Activated naive CD4-positive, alpha-beta T cell treated with anti-CD3 and anti-CD28 coated beads, Interleukin-2, amount 50 U/mL, for 72 hours (primary cell): ENCODE data around the gene WNT16. TPM values are rescaled to one million over a fixed set of nuclear protein-coding genes. Genes with fewer than 3 reads are reported as not detected.

Experiments used
- ATAC-seq, 2 donors: fragments of 150-1000 bp; cut with Tn5 transposase; 2 replicates each; pipeline ENCODE4 v1.10.0; 2021; ENCODE audit warnings: mild to moderate bottlenecking in 2 of 2, moderate library complexity in 2 of 2
- DNase-seq, 2 donors: peaks; one replicate each; pipeline ENCODE4 v3.0.0; 2021 to 2022; ENCODE audit warnings: low spot score in 2 of 2
- H3K27ac Mint-ChIP-seq, 2 donors: one replicate each; pipeline ENCODE4 v1.8.0; 2022; ENCODE audit warnings: mild to moderate bottlenecking in 2 of 2, mixed read lengths in 2 of 2
- H3K36me3 Mint-ChIP-seq, 2 donors: one replicate each; pipeline ENCODE4 v1.8.0; 2022; ENCODE audit warnings: mixed read lengths in 2 of 2
- H3K9me3 Mint-ChIP-seq, 2 donors: one replicate each; pipeline ENCODE4 v1.8.0; 2022; ENCODE audit warnings: mixed read lengths in 2 of 2
- total RNA-seq, 2 donors: library from RNA; stranded (reverse); gene quantifications; one replicate each; pipeline ENCODE4 v1.2.3, GENCODE V29; 2022

WNT16 gene
- total RNA-seq, 2 donors from 2014 or later = not detected

- DNase-seq = no peak
- no peak overlapping the region for H3K27ac Mint-ChIP-seq
- H3K36me3 Mint-ChIP-seq = peaks cover 4 to 5% of the 10 kb centered on the region in 2 donors
- ATAC-seq = peak in 1 of 2 donors; percentile 21
- no peaks in the 10 kb centered on the region for H3K9me3 Mint-ChIP-seq
Observed at GRCh38 chr7:121330053-121330833, 1.4 kb downstream of the WNT16 start.

DNA sequence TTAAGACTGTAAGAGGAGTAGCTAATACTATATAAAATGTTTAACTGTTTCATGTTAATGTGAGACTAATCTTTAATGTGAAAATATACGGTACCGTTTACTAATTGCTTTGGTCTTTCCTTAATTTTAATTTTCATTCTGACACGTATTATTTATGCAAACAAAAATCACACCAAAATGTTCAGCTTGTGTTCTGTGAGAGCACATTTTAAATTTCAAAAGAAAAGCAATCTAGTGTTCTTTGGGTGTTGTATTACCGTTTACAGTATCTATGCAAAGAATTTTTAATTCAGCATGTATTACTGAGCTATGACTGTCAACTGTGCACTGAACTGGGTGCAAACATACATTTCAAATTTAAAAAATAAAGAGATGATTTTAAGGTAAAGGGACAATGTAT is 2.2 kb downstream of the WNT16 start:
- no peaks in the 10 kb centered on the region for H3K9me3 Mint-ChIP-seq
- H3K36me3 Mint-ChIP-seq = peaks cover 4 to 5% of the 10 kb centered on the region in 2 donors
- DNase-seq (no peak), ATAC-seq (no peak)
- no peak overlapping the region for H3K27ac Mint-ChIP-seq

- Mint-ChIP-seq H3K27ac (no peak overlapping the region), H3K9me3 (no peaks in the 10 kb centered on the region), H3K36me3 (peaks cover 4 to 5% of the 10 kb centered on the region in 2 donors)
- DNase-seq (no peak), ATAC-seq (no peak)
Observed at GRCh38 chr7:121331574-121331973, 2.8 kb downstream of the WNT16 start.

GRCh38 chr7:121334376-121334775 is 5.6 kb downstream of the WNT16 start:
- Mint-ChIP-seq H3K36me3 (no peaks in the 10 kb centered on the region), H3K9me3 (no peaks in the 10 kb centered on the region), H3K27ac (no peak overlapping the region)
- DNase-seq (no peak), ATAC-seq (no peak)

DNA sequence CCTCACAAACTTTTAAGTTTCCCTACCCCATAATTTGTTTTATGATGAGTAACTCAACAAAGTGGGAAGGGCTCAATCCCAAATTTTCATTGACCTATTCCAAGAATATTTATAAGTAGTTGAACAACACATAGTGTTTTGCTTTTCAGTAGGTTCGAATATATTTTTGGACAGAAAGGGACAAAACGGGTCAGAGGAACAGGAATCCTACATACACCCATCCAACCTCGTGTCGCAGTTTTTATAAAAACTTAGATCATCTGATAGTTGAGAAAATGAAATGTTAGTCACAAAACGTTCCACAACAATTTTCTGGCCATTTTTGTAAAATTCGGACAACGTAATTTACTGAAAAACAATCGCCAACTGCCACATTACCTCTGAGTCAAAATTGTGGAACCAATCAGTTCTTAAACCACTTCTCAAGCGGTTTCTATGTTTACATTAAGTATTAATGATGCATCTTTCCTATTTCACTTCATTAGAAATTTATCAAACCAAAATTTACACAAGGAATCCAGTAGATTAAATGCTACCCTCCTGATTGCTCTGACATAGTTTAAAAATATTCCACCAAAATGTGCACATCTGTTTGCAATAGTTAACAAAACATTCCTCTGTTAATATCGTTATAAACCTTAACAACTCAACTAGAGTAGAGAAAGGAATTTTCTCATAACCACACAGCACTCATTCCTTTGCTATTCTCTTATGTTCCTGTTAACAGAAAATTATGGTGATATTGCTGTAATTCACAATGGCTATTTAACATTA is 6.3 kb downstream of the WNT16 start:
- no peak overlapping the region for H3K27ac Mint-ChIP-seq
- H3K36me3 Mint-ChIP-seq = no peaks in the 10 kb centered on the region
- DNase-seq = no peak
- no peak for ATAC-seq
- H3K9me3 Mint-ChIP-seq = no peaks in the 10 kb centered on the region

DNA sequence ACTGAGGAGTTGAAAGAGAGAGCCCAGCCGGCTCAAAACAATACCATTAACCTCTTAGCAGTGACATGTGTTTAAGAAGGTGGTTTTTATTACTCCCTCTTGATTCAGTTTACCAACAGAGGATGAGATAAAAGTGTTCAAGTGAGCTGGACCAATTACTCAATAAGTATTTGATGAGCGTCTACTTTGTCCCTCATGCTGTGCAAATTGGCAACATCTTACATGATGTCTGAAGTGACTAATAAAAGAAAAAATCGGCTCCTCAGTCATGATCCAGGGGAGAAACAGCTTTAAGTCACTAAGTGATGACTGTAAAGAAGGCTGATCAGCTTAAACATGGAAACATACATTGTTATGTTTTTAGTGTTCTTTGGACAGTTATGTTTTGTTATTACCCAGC is 7.8 kb downstream of the WNT16 start:
- no peaks in the 10 kb centered on the region for H3K9me3 Mint-ChIP-seq
- ATAC-seq (no peak), DNase-seq (no peak)
- H3K36me3 Mint-ChIP-seq = no peaks in the 10 kb centered on the region
- no peak overlapping the region for H3K27ac Mint-ChIP-seq

- H3K9me3 Mint-ChIP-seq = no peaks in the 10 kb centered on the region
- no peak for DNase-seq
- no peak for ATAC-seq
Observed at GRCh38 chr7:121337398-121337797, 8.6 kb downstream of the WNT16 start.

DNA sequence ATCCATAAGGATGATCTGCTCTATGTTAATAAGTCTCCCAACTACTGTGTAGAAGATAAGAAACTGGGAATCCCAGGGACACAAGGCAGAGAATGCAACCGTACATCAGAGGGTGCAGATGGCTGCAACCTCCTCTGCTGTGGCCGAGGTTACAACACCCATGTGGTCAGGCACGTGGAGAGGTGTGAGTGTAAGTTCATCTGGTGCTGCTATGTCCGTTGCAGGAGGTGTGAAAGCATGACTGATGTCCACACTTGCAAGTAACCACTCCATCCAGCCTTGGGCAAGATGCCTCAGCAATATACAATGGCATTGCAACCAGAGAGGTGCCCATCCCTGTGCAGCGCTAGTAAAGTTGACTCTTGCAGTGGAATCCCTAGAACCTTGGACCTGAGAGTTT is 10.3 kb downstream of the WNT16 start:
- DNase-seq (no peak), ATAC-seq (no peak)
- no peaks in the 10 kb centered on the region for H3K36me3 Mint-ChIP-seq
- no peaks in the 10 kb centered on the region for H3K9me3 Mint-ChIP-seq
- H3K27ac Mint-ChIP-seq = no peak overlapping the region

More at GRCh38 chr7:121337398-121337797, 8.6 kb downstream of the WNT16 start:
- H3K36me3 Mint-ChIP-seq = no peaks in the 10 kb centered on the region
- H3K27ac Mint-ChIP-seq = no peak overlapping the region

GRCh38 chr7:121341933-121342332 is 13.1 kb downstream of the WNT16 start:
- Mint-ChIP-seq H3K9me3 (no peaks in the 10 kb centered on the region), H3K36me3 (peaks cover 1 to 3% of the 10 kb centered on the region in 2 donors), H3K27ac (peak overlapping the region in 1 of 2 donors; percentile 32)
- DNase-seq (no peak), ATAC-seq (no peak)

DNA sequence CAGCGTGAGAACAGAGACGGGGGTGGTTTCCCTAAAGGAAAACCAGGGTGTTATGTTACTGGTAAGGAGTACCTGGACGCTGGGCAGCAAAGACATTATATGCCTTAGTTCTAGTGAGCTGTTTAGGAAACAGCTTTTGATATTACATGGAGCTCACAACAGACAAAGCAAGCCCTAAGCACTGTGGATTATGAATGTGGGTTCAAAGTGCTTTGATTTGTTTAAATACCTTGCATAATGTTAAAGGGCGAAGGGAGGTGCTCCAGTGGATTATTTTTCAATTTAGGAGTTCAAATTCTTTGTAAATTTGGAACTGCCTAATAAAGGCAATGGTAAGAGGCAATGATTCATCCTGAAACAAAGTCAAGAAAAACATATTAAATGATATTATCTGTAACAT is 13.8 kb downstream of the WNT16 start:
- Mint-ChIP-seq H3K36me3 (peaks cover 8 to 10% of the 10 kb centered on the region in 2 donors), H3K27ac (peak overlapping the region in 1 of 2 donors; percentile 32), H3K9me3 (no peaks in the 10 kb centered on the region)
- ATAC-seq (no peak), DNase-seq (no peak)

DNA sequence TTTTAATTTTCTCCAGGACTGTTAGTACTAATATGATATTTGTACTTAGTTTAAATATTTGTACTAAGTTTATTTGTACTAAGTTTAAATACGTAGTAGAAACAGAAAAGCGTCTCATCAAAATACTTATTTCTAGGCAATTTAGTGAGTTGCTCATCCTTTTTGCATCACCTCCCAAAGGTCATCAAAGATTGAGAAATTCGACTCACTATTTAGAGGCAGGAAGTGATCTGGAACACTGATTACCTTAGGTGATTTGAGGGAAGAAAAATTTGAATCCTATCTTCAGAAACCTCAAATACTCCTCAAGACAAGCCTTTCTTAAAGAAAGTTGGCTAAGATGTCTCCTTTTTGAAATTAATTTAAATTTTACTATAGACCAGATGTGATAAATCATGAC is 14.5 kb downstream of the WNT16 start:
- Mint-ChIP-seq H3K36me3 (peaks cover 8 to 10% of the 10 kb centered on the region in 2 donors), H3K9me3 (no peaks in the 10 kb centered on the region), H3K27ac (no peak overlapping the region)
- ATAC-seq (no peak), DNase-seq (no peak)

- DNase-seq = no peak
- peaks cover 8 to 10% of the 10 kb centered on the region in 2 donors for H3K36me3 Mint-ChIP-seq
- no peak for ATAC-seq
- H3K27ac Mint-ChIP-seq = no peak overlapping the region
- no peaks in the 10 kb centered on the region for H3K9me3 Mint-ChIP-seq
Observed at GRCh38 chr7:121344093-121344492, 15.3 kb downstream of the WNT16 start.

DNA sequence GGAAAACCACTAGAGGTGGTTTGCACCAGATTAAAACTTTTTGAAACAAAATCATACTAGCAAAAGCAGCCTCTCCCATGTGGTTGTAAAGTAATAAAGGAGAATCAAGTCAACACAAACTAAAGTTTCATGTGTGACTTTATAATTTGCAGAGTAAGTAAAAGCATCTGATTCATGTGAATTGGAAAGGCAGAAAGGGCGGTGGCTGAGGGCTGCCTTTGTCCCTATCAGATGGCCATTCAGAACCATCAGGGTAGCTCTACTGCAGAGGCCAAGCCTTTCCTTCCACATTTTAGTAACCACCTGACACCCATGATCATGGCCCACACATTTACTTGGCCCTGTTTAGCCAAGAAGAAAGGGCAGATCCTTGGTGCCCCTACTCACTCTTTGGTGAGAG is 15.7 kb downstream of the WNT16 start:
- H3K27ac Mint-ChIP-seq = no peak overlapping the region
- H3K36me3 Mint-ChIP-seq = peaks cover 8 to 10% of the 10 kb centered on the region in 2 donors
- H3K9me3 Mint-ChIP-seq = no peaks in the 10 kb centered on the region
- ATAC-seq = no peak
- DNase-seq = no peak

DNA sequence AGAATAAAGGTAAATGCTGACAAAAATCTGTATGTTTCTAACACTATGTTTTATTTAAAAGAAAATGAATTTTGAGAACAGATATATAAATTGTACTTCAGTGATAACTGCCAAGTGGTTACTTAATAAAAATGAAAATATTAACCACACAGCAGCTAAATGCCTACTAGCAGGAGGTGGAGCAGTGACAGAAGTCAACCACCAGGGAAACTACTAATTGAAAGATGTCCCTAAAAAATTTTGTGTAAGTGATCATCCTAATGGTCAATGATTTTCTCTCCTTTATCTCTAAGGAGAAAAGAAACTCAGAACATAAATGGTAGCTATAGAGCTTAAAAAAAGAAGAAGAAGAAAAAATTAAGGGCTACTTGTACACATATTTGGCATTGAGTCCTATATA is 22.9 kb downstream of the WNT16 start:
- DNase-seq (no peak), ATAC-seq (no peak)
- Mint-ChIP-seq H3K36me3 (peaks cover 15 to 25% of the 10 kb centered on the region in 2 donors), H3K9me3 (no peaks in the 10 kb centered on the region), H3K27ac (no peak overlapping the region)

DNA sequence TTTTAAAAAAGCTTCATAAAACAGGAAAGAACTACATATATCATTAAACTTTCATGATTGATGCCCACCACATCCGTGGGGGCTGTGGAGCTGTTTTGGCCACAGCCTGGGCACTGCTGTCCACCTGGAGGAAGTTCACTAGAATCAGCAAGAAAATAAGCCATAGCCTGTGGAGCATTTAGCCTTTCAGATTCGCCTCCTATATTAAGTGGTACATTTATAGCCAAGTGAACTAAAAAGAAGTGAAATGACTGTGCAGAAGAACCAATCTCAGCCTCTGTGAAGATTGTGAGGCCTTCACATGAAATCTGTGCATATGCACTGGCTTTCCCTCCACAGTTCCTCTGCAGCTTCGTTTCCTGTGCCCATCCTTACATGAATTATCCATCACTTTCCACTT is 23.5 kb downstream of the WNT16 start:
- no peak overlapping the region for H3K27ac Mint-ChIP-seq
- peaks cover 10 to 18% of the 10 kb centered on the region in 2 donors for H3K36me3 Mint-ChIP-seq
- DNase-seq (no peak), ATAC-seq (no peak)
- H3K9me3 Mint-ChIP-seq = no peaks in the 10 kb centered on the region

DNA sequence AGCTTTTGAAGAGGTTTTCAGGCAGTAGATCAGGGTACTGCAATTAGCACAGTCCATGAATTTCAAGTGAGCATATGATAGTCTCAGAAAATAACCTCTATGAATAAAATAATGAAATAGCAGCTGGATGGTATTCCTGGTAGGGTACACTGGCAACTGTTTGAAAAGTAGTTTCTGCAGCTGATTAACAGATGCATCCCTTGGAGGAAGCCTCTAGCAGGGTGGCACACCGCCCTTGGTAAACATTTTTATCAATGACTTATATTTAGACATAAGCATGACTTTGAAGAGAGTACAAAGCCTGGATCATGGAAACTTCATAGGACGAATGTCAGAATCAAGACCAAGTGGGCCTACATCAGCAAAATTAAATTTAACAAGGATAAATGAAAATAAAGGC is 26.8 kb downstream of the WNT16 start:
- H3K27ac Mint-ChIP-seq = no peak overlapping the region
- no peaks in the 10 kb centered on the region for H3K9me3 Mint-ChIP-seq
- no peak for DNase-seq
- H3K36me3 Mint-ChIP-seq = peaks cover 7 to 11% of the 10 kb centered on the region in 2 donors
- ATAC-seq = no peak

GRCh38 chr7:121360564-121360963 is 31.8 kb downstream of the WNT16 start:
- no peak for ATAC-seq
- Mint-ChIP-seq H3K36me3 (peaks cover 0 to 6% of the 10 kb centered on the region in 2 donors), H3K27ac (no peak overlapping the region), H3K9me3 (no peaks in the 10 kb centered on the region)
- DNase-seq = no peak
